Loucy (cell line): ENCODE results near the gene HOXD10.

ENCODE experiments used
- H2AFZ ChIP-seq: fragments of 200-600 bp; sonication (generic); 2 replicates; pipeline ENCODE4 v1.6.0; 2016; ENCODE audit warnings: antibody characterized with exemption, mild to moderate bottlenecking, low read length, moderate library complexity
- H3F3A ChIP-seq: fragments of 200-600 bp; 2 replicates; pipeline ENCODE4 v1.6.0; 2016; ENCODE audit warnings: antibody characterized with exemption, low read depth, mild to moderate bottlenecking
- H3K27me3 ChIP-seq: fragments of 200-600 bp; sonication (generic); 2 replicates; pipeline ENCODE4 v1.6.1; 2014; ENCODE audit warnings: low read length, mild to moderate bottlenecking; ENCODE audit not compliant: insufficient read depth, poor library complexity, severe bottlenecking
- H3K36me3 ChIP-seq: fragments of 200-600 bp; sonication (generic); 2 replicates; pipeline ENCODE4 v1.6.1; 2016; ENCODE audit warnings: low read length; ENCODE audit not compliant: insufficient read depth
- H3K4me1 ChIP-seq: fragments of 200-600 bp; sonication (generic); 2 replicates; pipeline ENCODE4 v1.5.1; 2014; ENCODE audit warnings: low read length, mild to moderate bottlenecking; ENCODE audit not compliant: insufficient read depth, poor library complexity, severe bottlenecking
- H3K4me2 ChIP-seq: fragments of 200-600 bp; sonication (generic); 2 replicates; pipeline ENCODE4 v1.6.0; 2014; ENCODE audit warnings: antibody characterized with exemption, low read length, low read depth, mild to moderate bottlenecking; ENCODE audit not compliant: poor library complexity, severe bottlenecking
- H3K4me3 ChIP-seq: fragments of 200-600 bp; sonication (generic); 2 replicates; pipeline ENCODE4 v1.5.1; 2014; ENCODE audit warnings: low read length, mild to moderate bottlenecking, mixed read lengths; ENCODE audit not compliant: poor library complexity, severe bottlenecking
- H3K79me2 ChIP-seq: fragments of 200-600 bp; sonication (generic); 2 replicates; pipeline ENCODE4 v1.6.1; 2014; ENCODE audit warnings: low read length; ENCODE audit not compliant: insufficient read depth
- H3K9ac ChIP-seq: fragments of 200-600 bp; sonication (generic); 2 replicates; pipeline ENCODE4 v1.6.0; 2014; ENCODE audit warnings: mild to moderate bottlenecking, low read depth, low read length, moderate library complexity; ENCODE audit not compliant: poor library complexity, severe bottlenecking
- H3K9me2 ChIP-seq: fragments of 200-600 bp; sonication (generic); replicated peaks from 2 replicates; pipeline ENCODE4 v1.6.1; 2016; ENCODE audit warnings: low read depth, low read length, mixed read lengths
- H3K9me3 ChIP-seq: fragments of 200-600 bp; sonication (generic); 2 replicates; pipeline ENCODE4 v1.6.1; 2014; ENCODE audit warnings: mild to moderate bottlenecking, antibody characterized with exemption, low read length, low read depth; ENCODE audit not compliant: insufficient read depth
- H4K20me1 ChIP-seq: fragments of 200-600 bp; sonication (generic); 2 replicates; pipeline ENCODE4 v1.6.0; 2014; ENCODE audit warnings: antibody characterized with exemption, low read length, mild to moderate bottlenecking; ENCODE audit not compliant: insufficient read depth, poor library complexity, severe bottlenecking
- EZH2phosphoT487 ChIP-seq: fragments of 200-600 bp; IDR thresholded peaks from 2 replicates; pipeline ENCODE4 v1.6.1; 2018; ENCODE audit warnings: antibody characterized with exemption, mild to moderate bottlenecking, moderate library complexity, borderline replicate concordance
- TF ChIP-seq, protein P1 (sequence below): fragments of 200-600 bp; sonication (generic); conservative IDR thresholded peaks from 2 replicates; pipeline ENCODE4 v1.5.1; 2014; ENCODE audit warnings: mild to moderate bottlenecking, antibody characterized with exemption, low read length

HOXD10 gene

DNA sequence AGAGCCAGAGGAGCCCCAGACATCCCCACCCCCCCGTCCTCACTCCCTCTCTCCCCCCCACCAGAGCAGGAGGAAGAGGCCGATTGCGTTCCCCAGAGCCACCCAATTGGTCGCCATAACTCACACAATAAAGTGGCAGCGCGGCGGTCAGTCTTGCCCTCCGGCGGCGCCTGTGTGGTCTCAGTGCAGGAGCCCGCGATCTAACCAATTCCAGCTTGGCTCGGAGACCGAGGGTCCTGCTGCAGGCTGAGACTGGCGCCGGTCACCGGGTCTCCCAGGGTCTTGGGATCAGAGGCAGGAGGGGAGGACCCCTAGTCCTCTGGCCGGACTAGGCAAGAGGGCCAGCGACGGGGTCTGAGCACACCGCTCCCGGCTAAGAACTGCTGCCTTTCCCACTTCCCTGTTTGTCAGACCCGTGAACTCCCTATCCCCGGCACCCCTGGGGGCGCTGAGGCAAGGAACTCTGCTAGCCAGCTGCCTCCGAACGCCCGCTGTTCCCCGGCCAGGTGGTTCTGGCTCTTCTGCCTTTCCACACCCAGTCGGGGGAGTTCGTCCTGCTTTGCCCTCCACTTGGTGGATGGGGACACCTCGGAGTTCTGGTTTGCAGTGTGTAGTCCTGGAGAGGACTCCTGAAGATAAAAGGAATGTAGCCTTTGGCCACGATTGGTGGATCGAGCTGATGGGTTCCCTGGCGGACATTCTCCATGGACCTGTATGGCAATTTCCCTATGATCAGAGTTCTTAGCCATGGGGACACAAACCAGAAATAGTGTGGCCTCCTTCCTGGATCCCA is 18.0 kb upstream of the HOXD10 start:
- H3K9me3 ChIP-seq = no peaks in the 10 kb centered on the region
- no peaks in the 10 kb centered on the region for H3K79me2 ChIP-seq
- H3K9me2 ChIP-seq = no peaks in the 10 kb centered on the region
- H3K27me3 ChIP-seq = no peaks in the 10 kb centered on the region
- H3K4me2 ChIP-seq = no peak overlapping the region
- no peak overlapping the region for H3K9ac ChIP-seq
- H3K4me3 ChIP-seq = no peak overlapping the region
- H4K20me1 ChIP-seq = no peaks in the 10 kb centered on the region
- H3F3A ChIP-seq = no peaks in the 10 kb centered on the region
- no peak for TF ChIP-seq EZH2phosphoT487
- TF ChIP-seq, protein P1, sequence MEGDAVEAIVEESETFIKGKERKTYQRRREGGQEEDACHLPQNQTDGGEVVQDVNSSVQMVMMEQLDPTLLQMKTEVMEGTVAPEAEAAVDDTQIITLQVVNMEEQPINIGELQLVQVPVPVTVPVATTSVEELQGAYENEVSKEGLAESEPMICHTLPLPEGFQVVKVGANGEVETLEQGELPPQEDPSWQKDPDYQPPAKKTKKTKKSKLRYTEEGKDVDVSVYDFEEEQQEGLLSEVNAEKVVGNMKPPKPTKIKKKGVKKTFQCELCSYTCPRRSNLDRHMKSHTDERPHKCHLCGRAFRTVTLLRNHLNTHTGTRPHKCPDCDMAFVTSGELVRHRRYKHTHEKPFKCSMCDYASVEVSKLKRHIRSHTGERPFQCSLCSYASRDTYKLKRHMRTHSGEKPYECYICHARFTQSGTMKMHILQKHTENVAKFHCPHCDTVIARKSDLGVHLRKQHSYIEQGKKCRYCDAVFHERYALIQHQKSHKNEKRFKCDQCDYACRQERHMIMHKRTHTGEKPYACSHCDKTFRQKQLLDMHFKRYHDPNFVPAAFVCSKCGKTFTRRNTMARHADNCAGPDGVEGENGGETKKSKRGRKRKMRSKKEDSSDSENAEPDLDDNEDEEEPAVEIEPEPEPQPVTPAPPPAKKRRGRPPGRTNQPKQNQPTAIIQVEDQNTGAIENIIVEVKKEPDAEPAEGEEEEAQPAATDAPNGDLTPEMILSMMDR = no peak
- peak overlapping the region; percentile 90; the same call in 1 of the 2 replicates for H2AFZ ChIP-seq
- no peaks in the 10 kb centered on the region for H3K36me3 ChIP-seq
- H3K4me1 ChIP-seq = peaks cover 17% of the 10 kb centered on the region

DNA sequence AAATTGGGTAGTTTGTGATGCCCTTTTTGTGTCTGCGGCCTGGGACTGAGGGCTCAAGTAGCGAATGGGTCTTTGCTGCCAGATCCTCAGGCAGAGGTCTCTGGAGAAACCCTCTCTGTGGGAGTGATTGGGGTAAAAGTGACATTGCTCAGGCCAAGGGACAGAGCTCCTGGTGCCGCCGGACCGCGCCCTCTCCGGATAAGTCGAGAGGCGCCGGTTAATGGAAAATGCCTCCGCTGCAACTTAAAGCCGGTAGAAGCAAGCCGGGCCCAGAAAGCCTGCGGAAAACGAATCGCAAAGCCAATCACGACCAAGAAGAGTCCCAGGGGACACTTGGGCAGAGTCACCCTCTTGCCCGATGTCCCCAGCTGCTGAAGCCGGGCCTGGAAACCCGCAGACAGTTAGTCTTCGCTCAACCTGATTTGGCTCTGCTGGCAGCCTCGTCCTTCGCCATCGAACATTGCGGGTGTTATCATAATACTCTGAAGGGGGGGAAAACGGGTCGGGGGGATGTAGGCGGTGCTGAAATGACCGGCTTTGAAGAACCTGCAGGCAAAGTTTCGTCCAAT is 17.3 kb upstream of the HOXD10 start:
- Histone ChIP-seq H3K4me3 (no peak overlapping the region), H3K27me3 (no peaks in the 10 kb centered on the region), H3K9me3 (no peaks in the 10 kb centered on the region), H3F3A (no peaks in the 10 kb centered on the region), H4K20me1 (no peaks in the 10 kb centered on the region), H3K4me2 (no peak overlapping the region), H3K9me2 (no peaks in the 10 kb centered on the region), H3K79me2 (no peaks in the 10 kb centered on the region), H2AFZ (no peak overlapping the region), H3K4me1 (peaks cover 17% of the 10 kb centered on the region), H3K9ac (no peak overlapping the region), H3K36me3 (no peaks in the 10 kb centered on the region)
- no peak for TF ChIP-seq EZH2phosphoT487
- TF ChIP-seq, protein P1 = no peak

DNA sequence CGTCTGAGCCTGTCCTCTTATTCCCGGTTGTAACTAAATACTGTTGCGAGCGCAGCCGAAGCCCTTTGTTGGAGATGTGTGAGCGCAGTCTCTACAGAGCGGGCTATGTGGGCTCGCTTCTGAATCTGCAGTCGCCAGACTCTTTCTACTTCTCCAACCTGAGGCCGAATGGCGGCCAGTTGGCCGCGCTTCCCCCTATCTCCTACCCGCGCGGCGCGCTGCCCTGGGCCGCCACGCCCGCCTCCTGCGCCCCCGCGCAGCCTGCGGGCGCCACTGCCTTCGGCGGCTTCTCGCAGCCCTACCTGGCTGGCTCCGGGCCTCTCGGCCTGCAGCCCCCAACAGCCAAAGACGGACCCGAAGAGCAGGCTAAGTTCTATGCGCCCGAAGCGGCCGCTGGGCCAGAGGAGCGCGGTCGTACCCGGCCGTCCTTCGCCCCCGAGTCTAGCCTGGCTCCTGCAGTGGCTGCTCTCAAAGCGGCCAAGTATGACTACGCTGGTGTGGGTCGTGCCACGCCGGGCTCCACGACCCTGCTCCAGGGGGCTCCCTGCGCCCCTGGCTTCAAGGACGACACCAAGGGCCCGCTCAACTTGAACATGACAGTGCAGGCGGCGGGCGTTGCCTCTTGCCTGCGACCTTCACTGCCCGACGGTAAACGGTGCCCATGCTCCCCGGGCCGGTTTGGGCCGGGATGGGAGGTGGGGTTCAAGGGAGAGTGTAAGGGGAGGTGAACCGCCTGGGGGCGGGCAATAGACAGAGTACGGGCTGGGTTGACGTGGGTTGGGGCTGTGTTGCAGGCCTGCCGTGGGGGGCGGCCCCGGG is 16.6 kb upstream of the HOXD10 start, which contains the start of gene HOXD12:
Gene HOXD12 (plus strand): TSS at position 68 of the 819 bp plus-strand sequence. CDS start 7 bp downstream, at position 75.
- Histone ChIP-seq H3K4me3 (no peak within 1 kb of the TSS), H3K4me2 (no peak within 1 kb of the TSS), H3K27me3 (no peaks in the 10 kb centered on the region)

More for the DNA sequence above, 16.6 kb upstream of the HOXD10 start, which contains the start of gene HOXD12:
- H3K36me3 ChIP-seq = no peaks in the 10 kb centered on the region
- H3K9me3 ChIP-seq = no peaks in the 10 kb centered on the region
- no peaks in the 10 kb centered on the region for H3K9me2 ChIP-seq
- TF ChIP-seq, protein P1 = no peak
- no peak for TF ChIP-seq EZH2phosphoT487
- no peak within 1 kb of the TSS for H2AFZ ChIP-seq
- no peaks in the 10 kb centered on the region for H3F3A ChIP-seq
- no peaks in the 10 kb centered on the region for H3K79me2 ChIP-seq
- peaks cover 20% of the 10 kb centered on the region for H3K4me1 ChIP-seq
- H3K9ac ChIP-seq = no peak within 1 kb of the TSS
- H4K20me1 ChIP-seq = no peaks in the 10 kb centered on the region
